ENCODE results near the gene OBSL1. TPM values are rescaled to one million over a fixed set of nuclear protein-coding genes. Genes with fewer than 3 reads are reported as not detected.

Gene OBSL1
- total and polyA plus RNA-seq, 2 donors (not counting 3 experiments of a cell fraction or from before 2014, with no cell fraction given), result 16.7 to 20.7 TPM

DNA sequence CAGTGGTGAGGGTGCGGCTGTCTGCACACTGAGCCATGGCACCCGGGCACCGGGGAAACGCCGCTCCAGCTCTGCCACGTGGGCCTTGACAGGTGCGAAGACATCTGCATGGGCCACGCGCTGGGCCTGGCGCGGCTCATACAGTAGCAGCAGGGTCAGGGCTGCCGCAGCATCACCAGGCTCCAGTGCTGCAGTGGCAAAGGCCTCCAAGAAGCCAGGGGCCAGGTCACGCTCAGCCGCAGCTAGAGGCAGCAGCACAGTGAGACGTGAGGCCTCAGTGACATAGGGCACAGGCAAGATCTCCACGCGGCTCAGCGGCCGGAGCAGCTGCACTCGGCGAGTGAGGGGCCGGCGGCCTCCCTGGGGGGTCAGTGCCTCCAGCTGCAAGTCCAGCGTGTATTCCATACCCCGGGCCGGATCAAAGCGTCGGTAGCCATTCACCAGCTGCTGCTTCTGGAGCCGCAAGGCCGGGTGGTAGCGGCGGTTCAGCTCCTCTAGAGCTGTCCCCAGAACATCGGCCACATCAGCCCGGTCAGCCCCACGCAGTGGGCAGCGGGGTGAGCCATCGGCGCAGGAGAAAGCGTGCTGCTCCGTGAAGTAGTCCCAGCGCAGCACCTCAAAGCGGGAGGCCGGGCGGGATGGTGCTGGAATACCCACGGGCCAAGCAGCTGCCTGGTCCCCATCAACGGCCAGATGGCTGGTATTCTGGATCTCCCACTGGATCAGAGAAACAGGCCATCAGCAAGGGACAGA is 31.2 kb downstream of the OBSL1 start:
- no peak overlapping the region for H3K9ac ChIP-seq (replicated peaks; ENCODE audit: extremely low read depth, insufficient read depth, low read length)
- intact Hi-C loops (cut with micrococcal nuclease) (no loop called here), dilution Hi-C loops (cut with MboI; ENCODE audit: extremely low pct_ligation_motif_present, low sequenced_read_pairs) (no loop called here)
- H3K9me3 ChIP-seq (replicated peaks; ENCODE audit: control insufficient read depth, insufficient read depth, low read length), result no peaks in the 10 kb centered on the region
- no TSS peak for BruUV-seq (replicated peaks)
- no peaks in the 10 kb centered on the region for H3K36me3 ChIP-seq (ENCODE audit: control insufficient read depth in 2 of 2, extremely low read depth in 1 of 2, insufficient read depth in 2 of 2, low read length in 2 of 2)
- peaks cover 20 to 22% of the 10 kb centered on the region in 2 experiments for H3K27me3 ChIP-seq (ENCODE audit: control insufficient read depth in 2 of 2, insufficient read depth in 2 of 2, low read length in 2 of 2)
- H4K20me1 ChIP-seq (replicated peaks; ENCODE audit: control insufficient read depth, extremely low read depth, insufficient read depth, low read length), result no peaks in the 10 kb centered on the region
- no peak overlapping the region for H3K4me3 ChIP-seq (replicated peaks in 1 of 3; ENCODE audit: insufficient read depth in 1 of 3, low read depth in 1 of 3, low read length in 3 of 3)
- FAIRE-seq, result no peak
- no peak for DNase-seq (ENCODE audit: low read depth, low spot score)
- ChIA-PET CTCF (interaction anchor here (1.0 to 4.9 kb wide), 20 partner anchors 9 to 149 kb away, joined by 3 to 47 read pairs (median 5); partner anchors contain the start of gene STK11IP), POLR2A (no interaction called here)
- H3K27ac ChIP-seq (ENCODE audit: insufficient read depth, low read depth, low read length), result no peak overlapping the region
- H3K79me2 ChIP-seq (ENCODE audit: control insufficient read depth, insufficient read depth, low read length), result no peaks in the 10 kb centered on the region
- no peak overlapping the region for H3K4me2 ChIP-seq (ENCODE audit: insufficient read depth, low read length)
- H3K9me1 ChIP-seq (replicated peaks; ENCODE audit: control insufficient read depth, extremely low read depth, insufficient read depth, low read length), result no peaks in the 10 kb centered on the region
- H2AFZ ChIP-seq (ENCODE audit: low read depth, low read length), result no peak overlapping the region
- TF ChIP-seq, protein P1, sequence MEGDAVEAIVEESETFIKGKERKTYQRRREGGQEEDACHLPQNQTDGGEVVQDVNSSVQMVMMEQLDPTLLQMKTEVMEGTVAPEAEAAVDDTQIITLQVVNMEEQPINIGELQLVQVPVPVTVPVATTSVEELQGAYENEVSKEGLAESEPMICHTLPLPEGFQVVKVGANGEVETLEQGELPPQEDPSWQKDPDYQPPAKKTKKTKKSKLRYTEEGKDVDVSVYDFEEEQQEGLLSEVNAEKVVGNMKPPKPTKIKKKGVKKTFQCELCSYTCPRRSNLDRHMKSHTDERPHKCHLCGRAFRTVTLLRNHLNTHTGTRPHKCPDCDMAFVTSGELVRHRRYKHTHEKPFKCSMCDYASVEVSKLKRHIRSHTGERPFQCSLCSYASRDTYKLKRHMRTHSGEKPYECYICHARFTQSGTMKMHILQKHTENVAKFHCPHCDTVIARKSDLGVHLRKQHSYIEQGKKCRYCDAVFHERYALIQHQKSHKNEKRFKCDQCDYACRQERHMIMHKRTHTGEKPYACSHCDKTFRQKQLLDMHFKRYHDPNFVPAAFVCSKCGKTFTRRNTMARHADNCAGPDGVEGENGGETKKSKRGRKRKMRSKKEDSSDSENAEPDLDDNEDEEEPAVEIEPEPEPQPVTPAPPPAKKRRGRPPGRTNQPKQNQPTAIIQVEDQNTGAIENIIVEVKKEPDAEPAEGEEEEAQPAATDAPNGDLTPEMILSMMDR (IDR thresholded peaks at IDR 0.05; ENCODE audit: extremely low read depth in 1 of 2, insufficient read depth in 1 of 2, low read depth in 1 of 2, low read length in 2 of 2), result no peak
- no peak for TF ChIP-seq EZH2 (IDR thresholded peaks at IDR 0.05; ENCODE audit: borderline replicate concordance, low read depth, low read length, severe bottlenecking)
- no peak for TF ChIP-seq FOS (IDR thresholded peaks at IDR 0.05; ENCODE audit: borderline replicate concordance, insufficient read depth, low read length)
- TF ChIP-seq, protein P2, sequence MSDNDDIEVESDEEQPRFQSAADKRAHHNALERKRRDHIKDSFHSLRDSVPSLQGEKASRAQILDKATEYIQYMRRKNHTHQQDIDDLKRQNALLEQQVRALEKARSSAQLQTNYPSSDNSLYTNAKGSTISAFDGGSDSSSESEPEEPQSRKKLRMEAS (IDR thresholded peaks at IDR 0.05; ENCODE audit: insufficient read depth, insufficient read length), result no peak
- no peak for TF ChIP-seq POLR2A (IDR thresholded peaks at IDR 0.05; ENCODE audit: low read depth, low read length)
- TF ChIP-seq JUN (IDR thresholded peaks at IDR 0.05; ENCODE audit: borderline replicate concordance, insufficient read depth, insufficient read length, low read depth), result no peak
- no peak for TF ChIP-seq POLR2AphosphoS5 (IDR thresholded peaks at IDR 0.05; ENCODE audit: insufficient read depth, low read depth, low read length)
- no peak for TF ChIP-seq MYC (IDR thresholded peaks at IDR 0.05; ENCODE audit: low read depth, low read length)
- no peak for TF ChIP-seq GATA2 (IDR thresholded peaks at IDR 0.05; ENCODE audit: insufficient read depth, insufficient read length, low read depth, low read length)
- peaks cover 7% of the 10 kb centered on the region for H3K4me1 ChIP-seq (ENCODE audit: control insufficient read depth, extremely low read depth, insufficient read depth, low read length)

Data from endothelial cell of umbilical vein (primary cell).